HG02852 (cell line): ENCODE results near the gene TLE2.
"Not testable (repeated sequence)": the region's sequence is repeated elsewhere in the genome, so short reads cannot be mapped to it uniquely, and the experiment has no call there.

Source experiments
- ATAC-seq: cut with Tn5 transposase; IDR thresholded peaks from one replicate; pipeline ENCODE4 v1.9.1; 2021; ENCODE audit warnings: mild to moderate bottlenecking, moderate library complexity; ENCODE audit not compliant: unreplicated experiment

TLE2 gene

GRCh38 chr19:3038214-3038613, 9.1 kb upstream of the TLE2 start:
- ATAC-seq = no peak

- not testable (repeated sequence) for ATAC-seq
These were observed 8.0 kb upstream of the TLE2 start for GRCh38 chr19:3036977-3037544.

DNA sequence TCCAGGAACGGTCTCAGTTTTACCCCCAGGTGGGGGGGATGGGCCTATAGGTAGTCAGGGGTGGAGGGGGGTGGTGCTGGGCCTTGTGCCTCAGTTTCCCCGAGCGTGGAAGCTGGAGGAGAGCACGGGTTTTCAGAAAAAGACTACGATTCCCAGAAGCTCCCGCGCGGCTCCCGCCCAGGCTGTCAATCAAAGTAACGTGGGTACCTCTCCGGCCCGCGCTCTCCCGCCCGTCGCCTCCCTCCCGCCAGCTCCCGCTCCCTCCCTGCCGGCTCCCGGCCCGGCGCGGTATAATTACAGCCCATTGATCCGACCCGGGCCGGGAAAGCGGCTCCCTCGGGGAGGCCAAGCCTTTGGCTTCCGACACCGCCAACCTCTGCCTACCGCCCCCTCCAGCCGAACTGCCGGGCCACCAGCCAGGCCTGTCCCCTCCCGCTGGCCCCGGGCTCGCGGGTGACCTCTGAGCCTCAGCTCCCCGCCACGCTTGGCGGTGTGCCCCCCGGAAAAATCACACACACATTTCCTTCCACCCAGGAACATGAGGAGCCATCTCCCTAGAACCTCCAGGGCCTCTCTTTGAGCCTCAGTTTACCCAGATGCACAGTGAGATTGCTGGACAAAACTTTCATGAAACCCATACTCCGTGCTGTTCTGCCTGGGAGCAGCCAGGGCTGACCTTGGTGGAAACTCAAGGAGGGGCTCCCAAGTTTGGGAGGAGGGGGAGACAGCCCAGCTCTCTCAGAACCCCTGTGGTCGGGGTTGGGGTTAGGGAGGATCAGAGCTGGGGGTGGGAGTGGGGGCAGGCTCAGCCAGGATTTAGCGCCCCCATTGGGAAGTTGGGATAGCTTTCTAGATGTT, 7.3 kb upstream of the TLE2 start:
- peak; percentile 42 for ATAC-seq

DNA sequence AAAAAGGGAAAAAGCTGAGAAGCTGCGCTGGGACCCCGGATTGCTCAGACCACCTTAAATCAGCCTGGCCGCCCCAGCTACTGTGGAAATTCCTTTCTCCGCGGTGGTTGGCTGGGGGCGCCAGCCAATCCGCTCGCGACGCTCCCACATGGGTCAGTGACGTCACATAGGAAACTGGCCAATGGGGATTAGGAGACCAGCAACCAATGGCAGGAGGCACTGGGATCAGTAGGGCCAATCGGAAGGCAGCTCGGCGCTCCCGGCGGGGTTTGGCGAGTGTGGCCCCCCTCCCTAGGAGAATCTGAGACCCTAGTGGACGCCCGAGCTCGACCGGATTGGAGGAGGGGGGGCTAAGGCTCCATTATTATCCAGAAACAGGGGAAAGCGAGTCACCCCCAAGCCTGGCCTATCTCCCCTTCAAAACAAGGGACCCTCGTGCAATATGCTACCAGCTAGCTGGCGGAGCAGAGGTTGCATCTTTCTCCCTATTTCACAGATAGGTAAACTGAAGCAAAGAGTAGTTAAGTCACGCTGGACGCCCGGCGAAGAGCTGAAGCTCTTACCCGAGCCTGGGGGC, 6.5 kb upstream of the TLE2 start:
- ATAC-seq = peak; percentile 86

- peak; percentile 8 for ATAC-seq
These were observed 5.8 kb upstream of the TLE2 start for GRCh38 chr19:3034656-3035541.

- ATAC-seq = no peak
These were observed 5.3 kb upstream of the TLE2 start for GRCh38 chr19:3034406-3034655.

DNA sequence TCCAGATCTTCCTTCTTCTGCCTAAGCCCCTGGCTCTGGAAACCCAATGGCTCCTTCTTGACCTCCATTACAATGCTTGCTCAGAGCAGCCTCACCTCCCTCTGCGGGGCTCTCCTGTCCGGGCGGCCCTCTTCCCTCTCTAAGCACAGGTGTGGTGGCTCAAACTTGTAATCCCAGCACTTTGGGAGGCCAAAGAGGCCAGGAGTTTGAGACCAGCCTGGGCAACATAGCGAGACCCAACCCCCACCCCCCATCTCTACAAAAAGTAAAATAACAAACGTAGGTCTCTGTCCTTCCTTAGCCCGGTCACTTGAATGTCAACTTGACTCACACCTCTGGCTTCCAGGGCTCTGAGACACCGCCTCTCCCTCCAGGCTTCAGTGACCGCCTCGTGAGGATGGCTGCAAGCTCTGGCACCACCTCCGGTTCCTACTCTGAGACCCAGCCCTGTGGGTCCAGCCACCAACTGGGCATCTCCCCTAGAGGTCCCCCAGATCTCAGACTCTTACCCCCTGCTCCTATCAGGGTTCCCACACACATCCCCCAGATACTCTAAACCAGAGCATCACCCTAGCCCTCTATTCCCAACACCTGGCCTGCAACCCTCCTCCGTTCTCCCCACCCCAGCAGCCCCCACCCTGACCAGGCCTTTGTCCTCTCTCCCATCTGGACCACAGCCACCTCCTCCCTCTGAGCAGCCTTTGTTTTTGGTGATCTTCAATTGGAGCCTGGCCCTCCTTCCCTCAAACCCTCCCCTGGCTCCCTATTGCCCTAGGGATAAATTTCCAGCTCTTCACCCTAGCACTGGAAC, 4.7 kb upstream of the TLE2 start:
- ATAC-seq = no peak

DNA sequence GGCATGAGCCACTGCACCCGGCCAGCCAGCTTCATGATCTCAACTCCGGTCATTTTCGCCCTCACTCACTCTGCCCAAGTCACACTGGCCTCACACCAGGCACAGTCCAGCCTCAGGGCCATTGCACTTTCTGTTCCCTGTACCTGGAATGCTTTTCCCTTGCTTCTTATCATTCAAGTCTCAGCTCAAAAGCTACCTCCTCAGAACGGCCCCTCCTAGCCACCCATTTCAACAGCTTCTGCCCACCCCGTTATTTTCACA, 2.5 kb upstream of the TLE2 start:
- no peak for ATAC-seq

- no peak for ATAC-seq
These were observed 595 bp downstream of the TLE2 start for GRCh38 chr19:3028305-3029064.

GRCh38 chr19:3027981-3028304, 1.1 kb downstream of the TLE2 start:
- no peak for ATAC-seq

DNA sequence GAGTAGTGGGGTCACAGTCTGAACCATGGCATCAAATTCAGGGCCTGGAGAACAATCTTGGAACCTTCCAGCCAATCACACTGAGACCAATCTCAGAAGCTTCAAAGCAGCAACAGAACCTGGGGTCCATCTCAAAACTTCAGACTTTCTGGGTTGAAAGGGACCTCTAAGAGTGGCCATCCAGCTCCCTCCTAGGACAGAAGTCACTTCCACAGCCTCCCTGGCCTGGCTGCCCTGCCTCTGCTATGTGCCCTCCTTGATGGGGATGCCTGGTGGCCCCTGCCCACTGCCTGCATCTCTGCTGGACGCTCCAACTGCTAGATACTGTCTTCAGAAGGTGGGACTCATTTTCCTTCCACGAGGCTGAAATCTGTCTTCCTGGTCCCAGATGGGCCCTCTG, 1.8 kb downstream of the TLE2 start:
- ATAC-seq = no peak

DNA sequence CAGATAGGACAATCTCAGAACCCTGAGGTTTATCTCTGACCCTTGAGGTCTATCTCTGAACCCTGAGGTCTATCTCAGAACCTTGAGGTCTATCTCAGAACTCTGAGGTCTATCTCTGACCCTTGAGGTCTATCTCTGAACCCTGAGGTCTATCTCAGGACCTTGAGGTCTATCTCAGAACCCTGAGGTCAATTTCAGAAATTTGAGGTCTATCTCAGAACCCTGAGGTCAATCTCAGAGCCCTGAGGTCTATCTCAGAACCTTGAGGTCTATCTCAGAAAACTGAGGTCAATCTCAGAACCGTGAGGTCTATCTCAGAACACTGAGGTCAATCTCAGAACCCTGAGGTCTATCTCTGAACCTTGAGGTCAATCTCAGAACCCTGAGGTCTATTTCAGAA, 2.3 kb downstream of the TLE2 start:
- ATAC-seq = no peak

DNA sequence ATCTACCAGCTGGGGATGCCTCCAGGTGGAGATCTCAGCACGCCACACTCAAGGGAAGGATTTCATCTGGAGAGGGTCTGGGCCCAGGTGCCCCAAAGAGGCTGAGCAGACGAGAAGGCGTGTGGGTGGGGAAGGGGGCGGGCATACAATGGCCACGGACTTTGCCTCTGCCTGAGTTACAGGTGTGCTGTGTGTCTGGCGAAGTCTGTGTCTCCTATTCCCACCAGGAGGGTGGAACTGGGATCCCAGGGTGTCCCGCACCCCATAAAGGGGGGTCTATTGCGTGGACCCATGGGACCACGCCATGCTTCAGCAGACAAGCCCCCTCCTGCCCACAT, 3.6 kb downstream of the TLE2 start:
- no peak for ATAC-seq

- no peak for ATAC-seq
These were observed 4.1 kb downstream of the TLE2 start for GRCh38 chr19:3024870-3025548.

- no peak for ATAC-seq
These were observed 4.6 kb downstream of the TLE2 start for GRCh38 chr19:3024509-3024869.

GRCh38 chr19:3020321-3020960, 8.6 kb downstream of the TLE2 start:
- no peak for ATAC-seq

GRCh38 chr19:3019211-3019854, 9.7 kb downstream of the TLE2 start:
- no peak for ATAC-seq

DNA sequence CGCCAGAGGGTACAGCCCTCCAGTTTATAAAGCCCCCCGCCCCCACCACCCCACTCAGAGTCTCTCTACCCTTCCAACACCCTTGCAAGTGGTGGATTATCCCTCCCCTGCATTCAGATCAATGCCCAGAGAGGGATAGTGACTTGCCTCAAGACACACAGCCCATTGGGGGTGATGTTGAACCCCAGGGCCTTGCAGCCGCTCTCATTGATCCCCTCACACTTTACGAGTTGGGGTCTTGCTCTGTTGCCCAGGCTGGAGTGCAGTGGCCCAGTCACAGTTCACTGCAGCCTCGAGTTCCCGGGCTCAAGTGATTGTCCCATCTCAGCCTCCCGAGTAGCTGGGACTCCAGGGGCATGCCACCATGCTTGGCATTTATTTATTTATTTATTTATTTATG, 11.2 kb downstream of the TLE2 start:
- no peak for ATAC-seq
